Naive B cell (primary cell): ENCODE data around the gene KRT86. TPM values are rescaled to one million over a fixed set of nuclear protein-coding genes. Genes with fewer than 3 reads are reported as not detected.
A peak's percentile ranks its signal among the peaks of the same experiment; 100 is the strongest.
"Not testable (repeated sequence)": the region's sequence is repeated elsewhere in the genome, so short reads cannot be mapped to it uniquely, and the experiment has no call there.

Source experiments
- ATAC-seq, 2 donors: fragments of 150-1000 bp; cut with Tn5 transposase; 2 replicates each; pipeline ENCODE4 v1.10.0; 2021; ENCODE audit warnings: low read depth in 2 of 2, mild to moderate bottlenecking in 2 of 2, moderate library complexity in 2 of 2
- DNase-seq: peaks from one replicate; pipeline ENCODE4 v3.0.0; 2022
- H3K27ac Mint-ChIP-seq, 6 donors: one replicate each; pipeline ENCODE4 v1.8.0; 2020 to 2022; ENCODE audit warnings: mild to moderate bottlenecking in 6 of 6, mixed read lengths in 6 of 6, moderate library complexity in 5 of 6, inconsistent platforms in 2 of 6
- H3K27me3 Mint-ChIP-seq, 3 donors: one replicate each; pipeline ENCODE4 v1.8.0; 2021 to 2022; ENCODE audit warnings: mixed read lengths in 3 of 3, mild to moderate bottlenecking in 1 of 3
- H3K36me3 Mint-ChIP-seq, 2 donors: one replicate each; pipeline ENCODE4 v1.8.0; 2020 to 2022; ENCODE audit warnings: mixed read lengths in 2 of 2, inconsistent platforms in 1 of 2, mild to moderate bottlenecking in 1 of 2
- H3K4me1 Mint-ChIP-seq, 3 donors: one replicate each; pipeline ENCODE4 v1.8.0; 2020 to 2022; ENCODE audit warnings: mixed read lengths in 3 of 3, inconsistent platforms in 1 of 3, mild to moderate bottlenecking in 1 of 3, moderate library complexity in 1 of 3
- H3K4me3 Mint-ChIP-seq, 8 donors: one replicate each; pipeline ENCODE4 v1.8.0; 2020 to 2022; ENCODE audit warnings: mild to moderate bottlenecking in 8 of 8, mixed read lengths in 8 of 8, moderate library complexity in 8 of 8, inconsistent platforms in 2 of 8
- H3K9me3 Mint-ChIP-seq, 7 donors: one replicate each; pipeline ENCODE4 v1.8.0; 2020 to 2022; ENCODE audit warnings: mixed read lengths in 7 of 7, mild to moderate bottlenecking in 5 of 7, inconsistent platforms in 2 of 7, moderate library complexity in 1 of 7
- polyA plus RNA-seq, 6 donors: library from polyadenylated mRNA; unstranded; fragments of 300-500 nt; fragmentation: Illumina TruSeq; gene quantifications; one replicate each; pipeline ENCODE4 v1.2.3, GENCODE V29; 2021; ENCODE audit warnings: low read depth in 6 of 6

The KRT86 gene
- polyA plus RNA-seq, 6 donors from 2014 or later: not detected

DNA sequence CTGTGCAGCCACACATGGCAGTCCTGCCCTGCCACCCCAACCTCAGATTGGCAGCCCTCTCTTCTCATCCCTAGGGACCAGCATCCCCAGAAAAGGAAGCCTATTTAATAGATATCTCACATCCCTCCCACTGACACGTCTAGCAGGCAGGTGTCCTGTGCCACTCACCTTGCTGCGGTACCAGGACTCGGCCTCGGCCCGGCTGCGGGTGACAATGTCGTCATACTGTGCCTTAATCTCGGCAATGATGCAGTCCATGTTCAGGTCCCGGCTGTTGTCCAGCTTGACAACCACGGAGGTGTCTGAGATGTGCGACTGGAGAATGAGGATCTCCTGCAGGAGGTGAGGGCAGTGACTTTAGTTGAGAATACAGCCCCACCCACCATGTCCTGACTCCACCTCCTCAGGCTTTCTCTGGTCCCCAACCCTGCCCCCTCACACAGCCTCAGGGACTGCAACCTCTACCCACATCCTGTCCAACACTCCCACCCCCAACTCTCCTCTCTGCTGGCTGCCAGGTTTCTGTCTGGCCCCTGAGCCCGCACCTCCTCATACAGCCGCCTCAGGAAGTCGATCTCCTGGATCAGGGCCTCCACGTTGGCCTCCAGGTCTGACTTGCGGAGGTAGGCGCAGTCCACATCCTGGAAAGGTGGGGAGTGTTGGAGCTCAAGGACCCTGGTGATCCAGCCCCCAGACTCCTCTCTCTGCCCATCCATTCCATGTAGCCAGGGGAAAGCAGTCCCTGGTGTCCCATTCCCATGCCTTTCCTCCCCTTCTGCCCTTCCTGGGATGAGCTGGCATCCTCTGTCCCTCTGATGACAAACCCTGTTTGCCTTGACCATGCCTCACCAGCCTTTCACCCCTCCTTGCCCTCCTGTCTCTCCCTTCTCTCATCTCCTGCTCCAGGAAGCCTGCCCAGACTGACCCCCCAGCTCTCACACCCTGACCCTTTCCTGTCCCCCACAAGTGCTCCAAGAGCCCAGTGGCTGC lies 13.7 kb downstream of the KRT86 start:
- not testable (repeated sequence) for H3K9me3 Mint-ChIP-seq, DNase-seq, H3K4me1 Mint-ChIP-seq, H3K27ac Mint-ChIP-seq, H3K36me3 Mint-ChIP-seq, ATAC-seq
- H3K4me3 Mint-ChIP-seq: peak overlapping the region in 1 of 8 donors; percentile 57
- H3K27me3 Mint-ChIP-seq: peaks cover 4 to 25% (median 18%) of the 10 kb centered on the region in 3 donors

DNA sequence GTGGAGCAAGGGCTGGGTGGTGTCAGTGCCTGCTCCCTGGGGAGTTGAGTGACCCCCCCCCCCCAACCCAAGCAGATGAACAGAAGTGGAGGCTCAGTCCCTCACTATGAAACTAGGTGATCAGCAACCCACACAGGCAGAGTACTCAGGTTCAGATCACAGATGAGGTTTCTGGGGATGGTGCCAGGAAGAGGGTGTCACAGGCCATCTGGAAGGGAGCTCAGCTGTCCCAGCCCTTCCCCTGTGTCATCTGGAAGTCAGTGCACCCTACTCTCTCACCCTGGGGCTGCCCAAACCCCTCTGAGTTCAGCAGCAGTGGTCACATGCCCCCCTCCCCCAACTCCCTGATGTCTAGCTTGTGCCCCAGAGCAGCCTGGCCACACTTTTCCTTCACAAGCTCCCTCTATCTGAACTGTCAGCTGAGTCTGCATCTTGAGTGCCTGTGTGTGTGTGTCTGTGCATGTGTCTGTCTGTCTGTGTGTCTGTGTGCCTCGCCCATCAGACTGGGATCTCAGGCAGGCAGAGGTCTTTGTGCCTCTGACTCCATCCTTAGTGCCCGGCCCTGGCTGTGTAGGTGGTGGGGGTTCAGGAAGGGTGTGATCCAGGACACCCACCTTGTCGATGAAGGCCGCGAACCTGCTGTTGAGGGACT lies 16.2 kb downstream of the KRT86 start:
- not testable (repeated sequence) for H3K27ac Mint-ChIP-seq, H3K36me3 Mint-ChIP-seq, DNase-seq, H3K9me3 Mint-ChIP-seq, ATAC-seq, H3K4me1 Mint-ChIP-seq, H3K4me3 Mint-ChIP-seq
- H3K27me3 Mint-ChIP-seq: peaks cover 11 to 34% (median 31%) of the 10 kb centered on the region in 3 donors

DNA sequence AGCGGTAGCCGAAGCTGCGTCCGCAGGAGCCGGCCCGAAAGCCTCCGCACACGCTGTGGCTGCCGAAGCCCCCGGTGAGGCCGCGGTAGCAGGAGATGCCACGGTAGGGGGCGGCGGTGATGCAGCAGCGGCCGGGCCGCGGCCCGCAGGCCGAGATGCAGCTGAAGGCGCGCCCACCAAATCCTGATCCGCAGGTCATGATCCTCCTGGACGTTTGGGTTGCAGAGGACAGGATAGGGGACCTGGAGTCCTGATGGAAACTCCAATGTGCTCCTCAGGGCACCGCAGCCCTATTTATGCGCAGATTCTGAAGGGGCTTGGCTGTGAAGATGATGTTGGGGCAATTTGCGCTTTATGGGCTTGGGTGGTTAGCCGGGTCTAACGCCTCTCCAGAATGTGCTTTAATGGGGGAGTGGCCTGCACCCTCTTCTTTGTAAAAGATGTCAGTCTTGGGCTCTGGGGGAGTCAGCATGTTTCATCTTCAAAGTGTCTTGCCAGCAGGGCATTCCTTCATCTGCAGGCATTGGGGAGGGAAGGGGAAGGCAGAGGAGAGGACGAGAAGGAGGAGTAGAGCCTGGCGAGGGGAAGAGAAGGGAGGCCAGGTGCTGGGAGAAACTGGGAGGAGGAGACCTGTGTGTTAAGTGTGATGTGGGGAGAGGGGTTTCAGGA lies 17.0 kb downstream of the KRT86 start, which contains the start of gene KRT81:
Gene KRT81 (minus strand): TSS at position 268 of the 669 bp plus-strand sequence. CDS start 69 bp downstream, at position 199.
- no peak for ATAC-seq
- Mint-ChIP-seq H3K4me1 (peaks cover 0 to 6% (median 2%) of the 10 kb centered on the region in 3 donors), H3K27me3 (peaks cover 16 to 39% (median 37%) of the 10 kb centered on the region in 3 donors), H3K36me3 (no peaks in the 10 kb centered on the region), H3K27ac (no peak within 1 kb of the TSS), H3K9me3 (peaks cover 0 to 5% (median 0%) of the 10 kb centered on the region in 7 donors), H3K4me3 (no peak within 1 kb of the TSS)
- no peak for DNase-seq

DNA sequence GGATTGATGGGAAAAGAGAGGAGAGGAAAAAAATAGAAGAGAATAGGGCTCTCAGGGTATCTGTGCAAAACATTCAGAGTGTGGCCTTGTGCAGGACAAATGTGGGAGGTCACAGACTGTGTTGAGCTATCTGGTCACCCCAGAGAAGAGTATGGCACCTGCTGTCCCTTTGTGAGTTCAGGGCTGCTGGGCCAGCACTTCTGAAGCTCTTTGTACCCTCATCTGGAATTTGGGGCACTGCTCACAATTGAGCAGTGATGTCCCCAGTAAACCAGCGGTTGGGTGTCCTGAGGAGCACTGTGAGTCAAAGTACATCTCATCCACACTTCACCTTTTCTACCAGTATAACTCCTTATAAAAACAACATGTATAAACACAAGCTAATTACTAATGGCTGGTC lies 19.5 kb downstream of the KRT86 start:
- DNase-seq (no peak), ATAC-seq (no peak)
- H3K36me3 Mint-ChIP-seq: no peaks in the 10 kb centered on the region
- H3K27me3 Mint-ChIP-seq: peaks cover 25 to 44% (median 40%) of the 10 kb centered on the region in 3 donors
- peaks cover 0 to 5% (median 0%) of the 10 kb centered on the region in 7 donors for H3K9me3 Mint-ChIP-seq
- no peak overlapping the region for H3K27ac Mint-ChIP-seq
- H3K4me3 Mint-ChIP-seq: no peak overlapping the region
- H3K4me1 Mint-ChIP-seq: no peaks in the 10 kb centered on the region

DNA sequence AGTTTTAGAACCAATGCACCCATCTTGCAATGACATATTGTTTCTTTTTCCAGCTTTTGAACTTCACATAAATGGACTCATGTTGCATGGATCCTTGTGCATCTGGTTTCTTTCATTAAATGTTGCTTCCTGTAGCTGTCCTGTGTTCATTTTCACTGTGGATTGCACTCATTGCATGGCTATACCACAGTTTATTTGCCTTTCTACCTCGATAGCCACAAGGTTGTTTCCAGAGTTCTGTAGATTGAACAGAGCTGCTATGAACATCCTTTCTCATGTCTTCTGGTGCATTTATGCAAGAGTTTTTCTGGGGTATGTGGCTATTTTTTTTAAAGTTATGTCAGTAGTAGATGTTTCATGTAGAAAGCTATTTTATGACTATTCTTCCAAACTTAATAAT lies 20.4 kb downstream of the KRT86 start:
- Mint-ChIP-seq H3K4me3 (no peak overlapping the region), H3K9me3 (peaks cover 0 to 5% (median 0%) of the 10 kb centered on the region in 7 donors), H3K36me3 (no peaks in the 10 kb centered on the region), H3K4me1 (no peaks in the 10 kb centered on the region), H3K27ac (no peak overlapping the region), H3K27me3 (peaks cover 25 to 48% (median 40%) of the 10 kb centered on the region in 3 donors)
- DNase-seq (no peak), ATAC-seq (no peak)

DNA sequence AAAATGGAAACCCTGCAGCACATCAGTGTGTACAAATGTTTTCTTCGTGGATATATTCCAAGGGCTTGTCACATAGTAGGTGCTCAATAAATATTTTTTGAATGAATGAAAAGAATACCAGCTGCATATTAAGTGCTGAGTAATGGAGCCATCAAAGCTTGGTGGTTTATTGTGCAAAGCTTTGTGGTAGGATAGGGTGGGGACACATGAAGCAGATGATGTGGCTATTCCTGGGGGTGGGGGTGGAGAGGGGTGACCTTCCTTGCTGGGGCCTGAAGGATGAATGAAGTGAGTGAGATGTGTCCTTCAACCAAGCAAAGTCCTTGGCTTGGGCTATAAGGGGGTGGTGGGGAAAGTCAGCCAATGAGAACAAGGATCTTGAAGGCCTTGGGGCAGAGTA lies 21.2 kb downstream of the KRT86 start:
- no peak overlapping the region for H3K4me3 Mint-ChIP-seq
- ATAC-seq: no peak

DNA sequence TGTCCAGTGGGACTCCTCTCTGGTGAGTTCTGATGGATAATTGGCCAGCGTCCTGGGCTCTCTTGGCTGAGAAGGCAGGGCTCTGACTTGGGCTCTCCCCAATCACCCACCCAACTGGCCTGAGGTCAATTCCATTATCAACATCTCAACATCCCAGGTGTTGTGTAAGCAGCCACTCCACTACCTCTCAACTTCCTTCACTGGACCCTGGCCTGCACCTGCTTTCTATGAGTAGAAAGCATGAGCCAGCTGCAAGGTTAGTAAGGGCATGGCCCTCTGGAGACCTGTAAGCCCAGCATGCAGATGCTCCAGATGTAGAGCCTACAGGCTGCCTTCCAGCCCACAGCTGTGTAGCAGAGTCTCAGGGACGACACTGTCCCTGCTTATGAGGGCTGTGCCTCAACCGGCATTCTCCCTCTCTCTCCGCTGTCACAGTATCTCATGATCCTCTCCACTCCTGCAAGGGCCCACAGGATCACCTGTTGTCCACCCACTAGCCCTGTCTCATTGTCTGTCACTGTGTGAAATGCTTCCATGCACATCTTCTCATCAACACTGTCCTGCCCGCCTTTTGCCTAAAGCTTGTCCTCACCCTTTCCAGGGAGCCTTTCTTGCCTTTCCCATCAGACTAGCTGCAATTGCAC lies 22.2 kb downstream of the KRT86 start:
- Mint-ChIP-seq H3K4me3 (no peak overlapping the region), H3K27me3 (peaks cover 31 to 50% (median 50%) of the 10 kb centered on the region in 3 donors), H3K4me1 (no peaks in the 10 kb centered on the region), H3K36me3 (no peaks in the 10 kb centered on the region), H3K9me3 (peaks cover 0 to 5% (median 0%) of the 10 kb centered on the region in 7 donors), H3K27ac (peak overlapping the region in 1 of 6 donors; percentile 66)
- DNase-seq (no peak), ATAC-seq (no peak)

More for the DNA sequence above, 21.2 kb downstream of the KRT86 start:
- Mint-ChIP-seq H3K36me3 (no peaks in the 10 kb centered on the region), H3K27ac (no peak overlapping the region), H3K4me1 (no peaks in the 10 kb centered on the region), H3K27me3 (peaks cover 25 to 49% (median 48%) of the 10 kb centered on the region in 3 donors), H3K9me3 (peaks cover 0 to 5% (median 0%) of the 10 kb centered on the region in 7 donors)
- no peak for DNase-seq

DNA sequence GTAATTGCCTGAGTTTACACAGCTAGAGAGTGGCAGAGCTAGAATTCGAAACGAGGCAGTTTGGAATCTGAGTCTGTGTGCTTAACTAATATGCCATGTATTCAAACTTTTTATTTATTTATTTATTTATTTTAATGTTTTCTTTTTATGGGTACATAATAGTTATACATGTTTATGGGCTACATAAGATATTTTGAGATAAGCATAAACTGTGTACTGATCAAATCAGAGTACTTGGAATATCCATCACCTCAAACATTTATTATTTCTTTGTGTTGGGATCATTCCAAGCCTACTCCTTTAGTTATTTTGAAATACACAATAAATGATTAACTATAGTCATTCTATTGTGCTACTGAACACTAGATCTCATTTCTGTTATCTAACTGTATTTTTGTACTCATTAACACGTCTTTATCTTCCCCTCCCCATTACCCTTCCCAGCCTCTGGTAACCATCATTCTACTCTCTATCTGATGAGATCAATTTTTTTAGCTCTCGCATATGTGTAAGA lies 24.3 kb downstream of the KRT86 start:
- ATAC-seq (no peak), DNase-seq (no peak)
- peaks cover 0 to 5% (median 0%) of the 10 kb centered on the region in 7 donors for H3K9me3 Mint-ChIP-seq
- H3K4me1 Mint-ChIP-seq: no peaks in the 10 kb centered on the region
- no peaks in the 10 kb centered on the region for H3K36me3 Mint-ChIP-seq
- no peak overlapping the region for H3K27ac Mint-ChIP-seq
- H3K4me3 Mint-ChIP-seq: no peak overlapping the region
- H3K27me3 Mint-ChIP-seq: peaks cover 21 to 37% (median 37%) of the 10 kb centered on the region in 3 donors

DNA sequence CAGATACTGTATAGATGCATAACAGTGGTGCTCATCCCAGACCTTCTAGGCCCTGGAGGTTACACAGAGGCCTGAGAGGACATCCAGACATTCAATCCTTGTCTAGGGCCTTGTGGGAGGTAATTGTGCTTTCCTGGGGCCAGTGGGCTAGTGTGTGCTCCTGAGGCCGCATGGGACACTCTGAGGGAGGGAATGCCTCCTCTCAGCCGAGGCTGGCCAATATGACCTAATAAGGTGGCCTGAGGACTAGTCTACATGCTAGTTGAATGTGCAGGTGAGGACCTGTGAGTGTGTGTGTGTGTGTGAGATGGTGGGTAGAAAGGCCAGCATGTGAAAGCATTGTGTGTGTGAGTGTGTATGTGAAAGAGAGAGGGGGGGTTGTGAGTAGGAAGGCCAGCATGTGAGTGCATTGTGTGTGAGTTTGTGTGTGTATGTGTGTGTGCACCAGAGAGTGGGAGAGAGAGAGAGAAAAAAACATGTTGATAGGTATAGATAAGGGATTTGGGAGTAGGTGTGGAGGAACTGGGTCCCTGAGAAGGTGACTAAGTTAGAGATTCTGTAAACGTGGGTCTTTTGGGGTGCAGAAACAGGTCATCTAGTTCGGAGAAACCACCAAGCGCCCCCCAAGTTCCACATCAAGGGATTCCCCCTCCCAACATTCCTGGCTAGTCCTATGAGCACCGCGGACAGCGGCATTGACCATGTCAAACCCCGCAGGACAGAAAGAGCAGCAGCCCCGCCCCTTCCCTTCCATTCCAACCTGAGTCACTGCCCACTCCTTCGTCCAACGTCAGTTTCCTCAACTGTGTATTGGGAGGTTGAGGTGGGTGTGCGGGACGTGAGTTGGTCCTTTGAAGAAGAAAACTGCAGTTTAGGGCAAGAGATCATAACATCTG lies 26.6 kb downstream of the KRT86 start:
- H3K4me3 Mint-ChIP-seq: no peak overlapping the region
- peaks cover 0 to 8% of the 10 kb centered on the region in 2 donors for H3K36me3 Mint-ChIP-seq
- peaks cover 4 to 9% (median 8%) of the 10 kb centered on the region in 3 donors for H3K4me1 Mint-ChIP-seq
- H3K27me3 Mint-ChIP-seq: peaks cover 18 to 46% (median 43%) of the 10 kb centered on the region in 3 donors
- ATAC-seq (no peak), DNase-seq (no peak)
- peaks cover 0 to 2% (median 0%) of the 10 kb centered on the region in 7 donors for H3K9me3 Mint-ChIP-seq
- H3K27ac Mint-ChIP-seq: no peak overlapping the region

DNA sequence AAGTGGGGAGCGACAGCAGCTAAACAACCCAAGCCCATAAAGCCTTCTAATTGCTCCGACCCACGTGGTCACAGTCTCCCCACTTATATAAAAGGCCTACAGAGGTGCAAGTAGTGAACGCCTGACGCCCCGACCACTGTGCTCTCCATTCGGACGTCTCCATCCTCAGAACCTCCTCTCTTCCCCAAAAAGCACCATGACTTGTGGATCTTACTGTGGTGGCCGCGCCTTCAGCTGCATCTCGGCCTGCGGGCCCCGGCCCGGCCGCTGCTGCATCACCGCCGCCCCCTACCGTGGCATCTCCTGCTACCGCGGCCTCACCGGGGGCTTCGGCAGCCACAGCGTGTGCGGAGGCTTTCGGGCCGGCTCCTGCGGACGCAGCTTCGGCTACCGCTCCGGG lies 27.3 kb downstream of the KRT86 start:
- H3K36me3 Mint-ChIP-seq, DNase-seq, H3K9me3 Mint-ChIP-seq, H3K4me3 Mint-ChIP-seq, ATAC-seq, H3K4me1 Mint-ChIP-seq, H3K27ac Mint-ChIP-seq: not testable (repeated sequence)
- H3K27me3 Mint-ChIP-seq: peaks cover 16 to 49% (median 45%) of the 10 kb centered on the region in 3 donors

DNA sequence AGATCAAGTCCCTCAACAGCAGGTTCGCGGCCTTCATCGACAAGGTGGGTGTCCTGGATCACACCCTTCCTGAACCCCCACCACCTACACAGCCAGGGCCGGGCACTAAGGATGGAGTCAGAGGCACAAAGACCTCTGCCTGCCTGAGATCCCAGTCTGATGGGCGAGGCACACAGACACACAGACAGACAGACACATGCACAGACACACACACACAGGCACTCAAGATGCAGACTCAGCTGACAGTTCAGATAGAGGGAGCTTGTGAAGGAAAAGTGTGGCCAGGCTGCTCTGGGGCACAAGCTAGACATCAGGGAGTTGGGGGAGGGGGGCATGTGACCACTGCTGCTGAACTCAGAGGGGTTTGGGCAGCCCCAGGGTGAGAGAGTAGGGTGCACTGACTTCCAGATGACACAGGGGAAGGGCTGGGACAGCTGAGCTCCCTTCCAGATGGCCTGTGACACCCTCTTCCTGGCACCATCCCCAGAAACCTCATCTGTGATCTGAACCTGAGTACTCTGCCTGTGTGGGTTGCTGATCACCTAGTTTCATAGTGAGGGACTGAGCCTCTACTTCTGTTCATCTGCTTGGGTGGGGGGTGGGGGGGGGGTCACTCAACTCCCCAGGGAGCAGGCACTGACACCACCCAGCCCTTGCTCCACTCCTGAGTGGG lies 27.9 kb downstream of the KRT86 start:
- H3K36me3 Mint-ChIP-seq, H3K4me1 Mint-ChIP-seq, H3K9me3 Mint-ChIP-seq, ATAC-seq, H3K4me3 Mint-ChIP-seq, DNase-seq, H3K27ac Mint-ChIP-seq: not testable (repeated sequence)
- peaks cover 12 to 50% (median 45%) of the 10 kb centered on the region in 3 donors for H3K27me3 Mint-ChIP-seq
